ENCODE data around the gene ADGRA1.

ADGRA1 gene

DNA sequence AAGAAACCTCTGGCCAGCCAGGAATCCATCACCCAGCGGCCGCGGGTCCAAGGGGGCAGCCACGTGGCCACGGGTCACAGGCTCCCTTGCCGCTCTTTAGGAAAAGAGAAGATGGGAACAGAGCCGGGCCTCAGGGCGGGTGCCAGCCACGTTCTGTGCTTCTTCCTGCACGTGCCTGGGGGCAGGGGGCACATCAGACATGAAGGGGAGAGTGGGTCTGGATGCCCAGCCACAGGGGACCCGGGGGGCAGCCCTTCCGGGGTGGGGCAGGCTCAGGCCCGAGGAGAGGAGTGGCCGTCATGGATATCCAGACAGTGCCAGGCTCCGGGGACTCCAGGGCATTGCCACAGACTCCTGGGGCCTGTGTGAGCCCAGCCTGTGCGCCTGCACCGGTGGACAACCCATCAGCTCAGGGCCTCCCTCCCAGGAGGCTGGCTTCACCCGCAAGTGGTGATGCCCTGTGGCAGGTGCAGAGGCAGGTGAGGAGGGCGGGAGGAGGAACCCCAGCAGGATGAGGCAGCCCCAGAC lies 31.0 kb upstream of the ADGRA1 start:
- no peak for DNase-seq (ENCODE audit: low read depth)

DNA sequence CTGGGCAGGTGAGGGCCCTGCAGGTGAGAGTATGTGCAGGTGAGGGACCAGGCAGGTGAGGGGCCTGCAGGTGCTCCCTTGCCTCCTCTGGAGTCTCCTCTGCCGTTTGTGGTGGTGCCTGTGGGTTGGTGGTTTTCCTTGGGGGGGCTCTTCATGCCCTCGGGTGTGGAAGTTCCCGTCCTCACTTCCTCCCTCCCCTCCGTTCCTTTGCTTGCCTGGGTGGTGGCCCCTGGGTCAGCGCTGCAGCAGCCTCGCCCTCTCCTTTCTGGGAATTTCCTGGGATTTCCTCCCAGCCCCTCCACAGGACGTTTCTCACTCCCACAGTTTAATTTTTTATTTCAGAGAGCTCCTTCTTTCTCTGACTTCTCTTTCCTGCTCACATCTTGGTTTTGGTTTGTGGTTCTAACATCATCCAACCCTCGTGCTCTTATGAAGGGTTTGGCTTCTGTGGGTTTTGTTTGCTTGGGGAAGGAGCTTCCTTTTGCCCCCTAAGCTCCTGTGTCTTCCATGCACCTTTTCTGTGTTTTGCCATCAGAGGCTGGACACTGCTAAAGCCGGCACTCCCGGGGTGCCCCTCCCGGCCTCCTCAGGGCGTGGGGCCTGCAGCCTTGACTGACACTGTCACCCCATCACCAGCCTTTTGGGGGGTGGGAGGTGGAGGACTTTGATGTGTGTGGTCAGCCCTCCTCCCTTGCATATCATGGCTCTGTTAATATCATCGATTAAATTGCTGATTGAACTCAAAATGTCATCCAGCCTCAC lies 29.2 kb upstream of the ADGRA1 start:
- no peak for DNase-seq (ENCODE audit: low read depth)

DNA sequence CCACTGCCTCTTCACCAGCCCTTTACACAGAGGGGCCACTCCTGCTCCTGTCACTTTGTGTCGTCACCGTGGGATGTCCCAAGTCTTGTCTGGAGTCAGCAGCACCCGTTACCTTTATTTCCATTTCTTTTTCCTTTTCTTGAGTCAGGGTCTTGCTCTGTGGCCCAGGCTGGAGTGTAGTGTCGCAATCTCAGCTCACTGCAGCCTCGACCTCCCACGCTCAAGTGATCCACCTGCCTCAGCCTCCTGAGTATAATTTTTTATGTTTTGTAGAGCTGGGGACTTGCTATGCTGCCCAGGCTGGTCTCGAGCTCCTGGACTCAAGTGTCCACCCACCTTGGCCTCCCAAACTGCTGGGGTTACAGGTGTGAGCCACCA lies 28.6 kb upstream of the ADGRA1 start:
- no peak for DNase-seq (ENCODE audit: low read depth)

DNA sequence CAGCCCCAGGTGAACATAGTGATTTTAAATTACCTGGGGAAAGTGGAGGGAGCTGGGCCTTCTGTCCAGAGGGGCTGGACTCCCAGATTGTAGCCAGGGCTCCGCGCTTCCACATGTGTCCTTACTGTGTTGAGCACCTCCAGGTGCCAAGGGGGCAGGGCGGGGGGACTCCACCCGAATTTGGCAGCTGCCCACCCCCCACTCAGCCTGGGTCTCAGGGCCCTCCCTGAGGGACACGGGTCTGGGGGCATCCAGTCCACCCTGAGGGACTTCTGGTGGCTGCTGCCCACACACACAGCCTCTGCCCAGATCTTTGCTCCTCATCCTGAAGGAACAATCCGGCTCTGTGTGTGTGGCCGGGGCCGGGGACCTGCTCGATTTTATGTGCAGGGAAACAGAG lies 28.2 kb upstream of the ADGRA1 start:
- DNase-seq (ENCODE audit: low read depth), result no peak

DNA sequence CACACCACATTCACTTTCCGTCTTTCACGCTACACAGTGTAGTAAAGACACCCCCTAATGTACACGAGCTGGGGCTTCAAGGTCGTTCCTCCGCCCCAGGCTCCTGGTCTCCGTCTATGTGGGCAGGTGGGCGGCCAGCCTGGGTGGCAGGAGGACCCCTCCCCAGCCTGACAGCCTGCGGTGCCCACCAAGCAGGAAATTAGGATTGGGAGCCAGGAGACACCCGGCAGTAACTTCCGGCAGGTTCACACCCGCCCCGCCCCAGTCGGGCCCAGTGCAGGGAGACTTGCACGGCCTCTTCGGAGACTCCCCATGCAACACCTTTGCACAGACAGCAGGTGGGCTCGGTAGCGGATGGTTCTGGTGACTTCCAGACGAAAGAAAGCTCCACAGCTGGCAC lies 27.7 kb upstream of the ADGRA1 start:
- no peak for DNase-seq (ENCODE audit: low read depth)

DNA sequence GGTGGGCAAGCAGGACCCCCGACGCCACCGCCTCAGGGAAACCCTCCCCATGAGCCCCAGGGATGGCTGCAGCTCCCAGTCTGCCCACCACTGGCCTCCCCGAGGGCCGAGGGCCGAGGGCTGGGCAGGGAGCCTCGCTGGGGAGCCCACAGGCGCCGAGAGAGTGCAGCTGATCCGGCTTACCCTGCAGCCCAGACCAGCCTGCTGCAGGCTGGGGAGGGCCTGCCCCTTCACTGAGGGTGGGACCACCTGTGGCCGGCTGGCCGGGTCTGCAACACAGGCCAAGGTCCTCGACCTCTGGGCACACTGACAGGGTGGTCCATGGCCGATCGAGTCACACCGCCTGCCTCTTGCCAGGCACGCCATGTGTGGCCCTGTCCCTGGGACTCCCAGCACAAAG lies 27.3 kb upstream of the ADGRA1 start:
- no peak for DNase-seq (ENCODE audit: low read depth)

DNA sequence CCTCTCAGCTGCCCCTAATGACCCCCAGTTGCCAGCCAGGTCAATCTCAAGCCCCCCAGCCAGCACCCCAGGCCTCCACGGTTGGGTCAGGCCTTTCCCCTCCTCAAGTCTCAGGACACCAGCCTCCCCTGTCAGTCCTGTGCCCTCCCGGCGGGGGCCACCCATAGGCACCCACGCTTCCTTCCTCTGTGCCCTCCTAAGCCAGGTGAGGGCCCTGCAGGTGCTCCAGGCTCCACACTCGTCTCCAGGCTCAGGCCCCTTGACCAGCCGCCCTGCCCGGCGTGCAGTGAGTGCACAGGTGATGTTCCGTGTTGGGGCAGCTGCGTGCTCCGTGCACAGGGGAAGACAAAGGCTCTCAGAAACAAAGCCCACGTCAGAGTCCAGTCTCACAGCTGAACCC lies 26.8 kb upstream of the ADGRA1 start:
- DNase-seq (ENCODE audit: low read depth), result no peak

DNA sequence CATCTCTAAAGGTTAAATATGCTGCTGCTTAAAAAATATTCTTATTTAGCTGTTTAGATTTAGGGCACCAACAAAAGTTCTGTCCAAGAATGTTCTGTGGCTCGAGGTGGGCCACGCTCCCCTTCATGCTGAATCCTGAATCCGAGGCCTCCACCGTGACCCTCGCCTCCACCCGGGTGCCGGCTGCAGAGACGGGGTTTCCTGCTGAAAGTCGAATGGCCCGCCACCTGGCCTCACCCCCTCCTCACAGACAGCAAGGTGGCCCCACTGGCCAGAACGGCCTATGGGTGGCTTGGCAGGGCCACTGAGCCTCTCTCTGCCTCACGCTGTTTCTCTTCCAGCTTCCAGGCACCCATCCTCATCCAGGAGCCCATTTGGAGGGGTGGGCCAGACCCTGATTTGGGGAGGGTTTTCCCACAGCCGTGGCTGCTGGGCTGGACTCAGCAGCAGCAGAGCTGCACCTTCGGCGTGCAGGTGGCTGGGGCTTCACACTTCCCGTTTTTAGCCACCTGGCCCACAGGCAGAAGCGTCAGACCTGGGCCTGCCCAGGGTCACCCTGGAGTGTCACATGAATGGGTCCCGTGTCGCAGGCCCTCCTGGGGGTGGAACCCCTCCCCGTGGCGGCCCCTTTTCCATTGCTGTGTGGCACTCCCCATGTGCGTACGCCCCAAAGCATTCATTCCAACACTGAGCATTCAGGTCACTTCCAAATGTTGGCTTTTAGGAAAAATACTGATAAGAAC lies 26.3 kb upstream of the ADGRA1 start:
- no peak for DNase-seq (ENCODE audit: low read depth)

DNA sequence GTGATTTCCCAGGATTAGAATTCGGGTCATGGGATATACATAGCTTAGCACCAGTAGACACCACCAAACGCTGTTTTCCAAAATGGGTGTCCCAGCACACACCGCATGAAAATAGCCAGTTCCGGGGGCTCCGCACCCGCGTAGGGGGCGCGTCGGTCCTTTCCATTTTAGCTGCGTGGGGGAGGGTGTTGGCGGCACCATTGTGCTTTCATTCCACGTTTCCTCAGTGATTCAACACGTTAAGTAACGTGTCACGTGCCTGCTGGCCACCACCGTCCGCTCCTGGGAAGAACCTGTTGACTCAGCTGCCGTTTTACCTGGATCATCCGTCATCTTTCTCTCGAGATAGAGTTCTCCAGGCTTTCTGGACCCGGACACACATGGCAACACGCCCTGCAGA lies 25.6 kb upstream of the ADGRA1 start:
- DNase-seq (ENCODE audit: low read depth), result no peak

DNA sequence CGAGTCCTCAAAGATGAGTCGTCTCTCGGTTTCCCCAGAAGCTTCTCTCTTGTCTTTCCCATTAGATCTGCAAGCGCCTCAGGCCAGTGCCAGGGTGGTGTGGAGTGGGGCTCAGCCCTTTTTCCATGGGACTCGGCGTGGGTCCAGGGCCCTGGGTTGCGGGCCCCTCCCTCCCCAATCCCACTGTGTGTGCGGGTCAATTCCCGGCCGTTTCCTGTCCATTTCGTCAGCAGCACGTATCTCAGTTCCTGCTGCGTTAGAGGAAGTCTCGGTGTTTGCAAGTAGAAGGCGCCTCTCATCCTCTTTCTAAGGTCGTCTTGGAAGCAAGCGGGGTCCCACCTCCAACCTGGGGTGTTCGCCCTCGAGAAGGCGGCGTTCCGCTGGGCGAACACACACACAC lies 25.1 kb upstream of the ADGRA1 start:
- no peak for DNase-seq (ENCODE audit: low read depth)

DNA sequence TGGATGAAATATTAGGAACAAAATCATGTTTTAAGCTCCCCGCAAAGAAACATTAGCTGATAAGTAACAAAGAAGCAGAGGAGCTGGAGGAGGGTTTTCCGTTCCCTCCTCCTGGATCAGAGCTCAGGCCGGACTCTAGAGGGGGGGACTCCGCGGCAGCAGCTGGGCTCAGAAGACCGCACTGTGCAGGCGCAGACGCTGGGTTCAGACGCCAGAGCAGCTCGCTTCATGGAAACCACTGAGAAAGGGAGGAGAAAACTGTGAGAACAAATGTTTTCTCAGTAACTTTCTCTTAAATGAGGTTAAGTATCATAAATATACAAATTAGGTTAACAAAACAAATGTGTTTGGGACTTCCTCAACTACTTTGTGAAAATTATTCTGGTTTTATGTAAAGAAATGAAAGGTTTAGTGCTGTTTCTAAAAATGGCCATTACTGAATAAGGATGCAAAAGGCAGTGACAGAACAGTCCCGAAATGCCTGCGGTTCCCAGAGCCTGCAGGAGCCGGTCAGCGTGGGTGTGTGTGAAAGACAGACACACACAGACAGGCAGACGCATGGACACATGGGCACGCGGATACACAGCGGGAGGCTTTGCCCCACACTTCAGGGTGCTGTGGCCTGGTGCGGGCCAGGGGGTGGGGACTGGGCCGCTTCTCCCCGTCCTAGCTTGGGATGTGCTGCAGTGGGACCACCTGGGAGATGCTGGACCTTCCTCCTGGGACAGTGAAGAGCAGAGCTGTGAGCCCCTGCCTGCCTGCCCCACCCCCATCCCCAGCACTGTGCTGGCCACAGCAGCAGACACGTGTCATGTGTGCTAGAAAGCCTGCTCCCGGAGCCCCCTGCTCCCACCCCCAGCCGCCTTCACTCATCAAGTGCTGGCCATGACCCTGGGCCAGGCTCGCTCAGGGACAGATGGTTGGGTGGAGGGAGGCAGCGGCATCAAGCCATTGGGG lies 20.3 kb upstream of the ADGRA1 start:
- DNase-seq (ENCODE audit: low read depth), result no peak

DNA sequence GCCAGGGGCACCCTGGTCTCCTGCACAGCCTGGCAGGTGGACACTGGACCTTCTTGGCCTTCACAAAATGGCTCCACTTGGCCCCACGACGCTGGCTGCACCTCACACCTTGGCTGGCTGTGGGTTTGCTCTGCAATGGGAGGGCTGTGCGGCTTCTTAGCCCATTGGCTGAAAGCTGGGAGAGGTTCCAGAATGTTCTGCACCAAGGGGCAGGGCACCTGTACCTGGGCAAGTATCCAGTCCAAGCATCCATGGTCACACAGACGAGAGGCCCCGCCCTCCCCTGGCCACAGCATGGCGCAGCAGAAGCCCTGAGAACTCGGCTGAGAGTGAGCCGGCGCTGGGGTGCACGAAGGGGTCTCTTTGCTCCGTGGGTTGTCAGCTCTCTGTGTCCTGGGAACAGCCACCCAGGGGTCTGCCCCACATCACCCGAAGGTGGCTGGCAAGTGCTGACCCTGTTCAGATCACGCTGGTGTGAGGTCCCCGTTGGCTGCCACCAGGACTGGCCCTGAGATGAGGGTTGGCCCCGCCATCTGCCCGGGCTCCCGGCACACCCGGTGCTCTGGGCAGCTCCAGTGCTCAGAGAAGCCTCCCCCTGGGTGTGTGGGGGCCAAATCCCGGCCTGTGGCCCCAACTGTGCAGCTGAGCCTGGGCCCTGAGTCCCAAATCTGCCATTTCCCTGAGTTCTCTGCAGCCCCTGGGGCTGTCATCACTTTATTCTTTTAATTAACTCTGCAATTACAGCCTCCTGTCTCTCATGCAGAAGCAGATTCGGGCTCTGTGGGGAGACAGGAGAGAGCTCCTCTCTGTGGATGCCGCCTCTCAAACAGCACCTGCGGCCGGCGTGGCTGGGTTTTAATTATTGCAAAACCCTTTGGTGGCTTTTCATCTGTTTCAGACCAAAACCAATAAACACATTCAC lies 19.4 kb upstream of the ADGRA1 start:
- DNase-seq (ENCODE audit: low read depth), result no peak

DNA sequence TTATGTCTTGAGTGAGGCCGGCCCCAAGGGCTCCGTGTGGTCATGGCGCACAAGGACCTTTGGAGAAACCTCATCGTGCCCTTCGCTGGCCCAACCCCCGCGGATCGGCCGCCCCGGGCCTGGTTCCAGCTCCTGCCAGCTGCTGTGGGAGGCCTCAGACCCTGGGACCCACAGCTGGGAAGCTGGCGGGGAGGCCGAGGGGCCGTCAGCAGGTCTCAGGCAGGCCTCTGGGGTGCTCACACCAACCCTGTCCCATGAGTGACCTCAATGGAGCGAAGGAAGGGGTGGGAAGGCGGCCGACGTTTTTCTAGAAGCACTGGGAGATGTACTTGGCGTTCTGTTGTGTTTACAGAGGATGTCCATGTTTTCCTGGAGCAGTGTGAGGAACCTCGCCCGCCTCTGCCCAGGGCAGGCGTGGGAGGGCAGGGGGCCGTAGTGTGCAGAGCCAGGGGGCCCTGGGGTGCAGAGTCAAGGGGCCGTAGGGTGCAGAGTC lies 18.6 kb upstream of the ADGRA1 start:
- DNase-seq (ENCODE audit: low read depth), result no peak

DNA sequence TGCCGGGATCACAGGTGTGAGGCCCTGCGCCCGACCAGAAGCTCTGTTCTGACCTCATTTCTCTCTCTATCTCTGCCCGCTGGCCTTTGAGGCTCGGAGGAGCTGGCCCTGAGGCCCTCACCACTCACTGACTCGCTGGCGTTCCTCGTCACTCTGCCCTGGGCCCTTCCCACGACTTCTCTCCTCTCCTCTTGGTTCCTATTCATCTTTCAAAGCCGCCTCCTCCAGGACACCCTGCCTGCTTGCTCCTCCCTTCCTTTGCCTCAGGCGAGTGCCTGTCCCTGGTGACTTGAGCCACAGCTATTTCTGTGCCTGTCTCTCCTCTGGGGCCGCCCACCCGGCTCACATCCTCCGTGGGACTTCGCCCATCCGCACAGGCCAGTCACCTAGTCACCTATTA lies 17.3 kb upstream of the ADGRA1 start:
- DNase-seq (ENCODE audit: low read depth), result no peak

DNA sequence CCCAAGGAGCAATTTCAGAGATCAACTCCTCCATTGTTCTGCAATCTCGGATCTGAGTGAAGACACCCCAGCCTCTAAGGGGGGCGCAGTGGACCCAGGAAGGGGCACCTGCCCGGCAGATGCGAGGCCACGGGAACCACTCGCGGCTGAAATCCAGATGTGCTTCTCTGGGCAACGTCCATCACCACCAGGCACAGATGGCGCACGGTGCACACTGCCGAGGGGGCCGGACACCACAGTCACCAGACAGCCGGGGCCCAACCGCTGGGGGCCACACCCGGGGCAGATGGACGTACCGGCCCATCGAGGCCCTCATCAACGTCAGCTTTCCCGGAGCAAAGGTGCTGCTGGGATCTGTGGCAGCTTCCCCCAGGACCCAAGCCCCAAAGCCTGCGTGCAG lies 16.9 kb upstream of the ADGRA1 start:
- DNase-seq (ENCODE audit: low read depth), result no peak

DNA sequence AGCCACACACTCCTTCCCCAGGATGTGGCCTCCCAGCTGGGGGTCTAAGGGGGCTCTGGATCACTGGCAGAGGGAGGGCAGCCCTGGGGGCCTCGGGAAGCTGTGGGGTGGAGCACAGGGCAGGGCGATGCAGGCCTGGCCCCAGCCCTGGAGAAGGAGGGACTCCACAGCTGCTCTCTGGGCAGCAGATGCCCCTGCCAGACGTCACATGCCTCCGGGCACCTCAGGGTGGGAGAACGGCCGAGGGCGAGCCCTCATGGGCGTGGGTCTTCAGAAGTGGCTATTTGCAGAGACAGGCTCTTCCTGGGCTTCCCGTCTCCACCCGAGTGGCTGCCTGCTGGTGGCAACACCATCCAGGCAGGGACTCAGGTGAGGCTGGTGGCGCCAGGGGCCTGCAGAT lies 16.0 kb upstream of the ADGRA1 start:
- no peak for DNase-seq (ENCODE audit: low read depth)

DNA sequence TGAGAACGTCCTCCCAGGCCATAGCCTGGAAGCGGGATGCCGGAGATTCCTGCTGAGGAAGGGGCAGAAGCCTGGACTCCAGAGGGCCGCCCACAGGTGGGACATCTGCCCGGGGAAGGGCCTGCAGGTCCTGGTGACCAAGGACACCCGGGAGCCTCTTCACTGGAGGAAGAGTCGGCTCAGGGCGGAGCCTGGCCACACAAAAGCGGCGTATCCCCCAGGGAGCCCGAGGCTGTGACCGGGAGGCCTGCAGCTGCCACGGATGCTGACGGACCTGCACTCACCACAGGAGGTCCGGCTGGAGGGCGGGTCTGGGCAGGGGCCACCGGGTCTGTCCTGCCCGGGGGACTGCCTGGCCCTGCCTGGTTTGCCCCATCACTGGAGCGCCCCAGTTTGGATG lies 15.5 kb upstream of the ADGRA1 start:
- DNase-seq (ENCODE audit: low read depth), result no peak

DNA sequence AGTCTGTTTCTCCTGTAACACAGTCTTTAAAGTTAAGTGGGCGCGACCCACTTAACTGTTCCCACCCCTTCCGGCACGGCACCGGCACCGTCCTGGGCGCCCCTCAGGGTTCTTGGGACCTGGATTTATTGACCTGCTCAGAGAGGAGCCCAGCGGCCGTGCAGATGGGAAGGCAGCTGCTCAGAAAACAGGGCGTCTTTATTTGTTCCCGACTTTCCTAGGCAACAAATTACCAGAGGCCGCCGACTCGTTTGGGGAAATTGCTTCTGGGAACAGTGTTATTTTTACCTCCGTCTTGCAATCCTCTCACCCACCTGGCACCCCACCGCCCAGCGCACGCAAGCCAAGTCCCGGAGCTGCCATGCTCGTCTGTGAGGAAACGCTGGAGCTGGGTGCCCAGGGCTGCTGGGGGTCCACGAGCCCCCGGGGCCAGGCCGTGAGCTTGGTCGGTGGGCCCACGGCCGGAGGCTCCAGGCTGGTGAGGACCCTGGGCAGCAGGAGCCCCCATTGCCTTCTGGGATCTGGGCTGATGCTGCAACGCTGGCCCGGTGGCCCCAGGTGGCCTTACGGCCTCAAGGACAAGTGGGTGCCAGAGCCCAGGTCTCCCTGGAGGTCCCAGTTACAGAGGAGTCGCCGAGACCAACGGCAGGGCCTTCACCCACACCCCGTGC lies 14.9 kb upstream of the ADGRA1 start:
- DNase-seq (ENCODE audit: low read depth), result no peak

DNA sequence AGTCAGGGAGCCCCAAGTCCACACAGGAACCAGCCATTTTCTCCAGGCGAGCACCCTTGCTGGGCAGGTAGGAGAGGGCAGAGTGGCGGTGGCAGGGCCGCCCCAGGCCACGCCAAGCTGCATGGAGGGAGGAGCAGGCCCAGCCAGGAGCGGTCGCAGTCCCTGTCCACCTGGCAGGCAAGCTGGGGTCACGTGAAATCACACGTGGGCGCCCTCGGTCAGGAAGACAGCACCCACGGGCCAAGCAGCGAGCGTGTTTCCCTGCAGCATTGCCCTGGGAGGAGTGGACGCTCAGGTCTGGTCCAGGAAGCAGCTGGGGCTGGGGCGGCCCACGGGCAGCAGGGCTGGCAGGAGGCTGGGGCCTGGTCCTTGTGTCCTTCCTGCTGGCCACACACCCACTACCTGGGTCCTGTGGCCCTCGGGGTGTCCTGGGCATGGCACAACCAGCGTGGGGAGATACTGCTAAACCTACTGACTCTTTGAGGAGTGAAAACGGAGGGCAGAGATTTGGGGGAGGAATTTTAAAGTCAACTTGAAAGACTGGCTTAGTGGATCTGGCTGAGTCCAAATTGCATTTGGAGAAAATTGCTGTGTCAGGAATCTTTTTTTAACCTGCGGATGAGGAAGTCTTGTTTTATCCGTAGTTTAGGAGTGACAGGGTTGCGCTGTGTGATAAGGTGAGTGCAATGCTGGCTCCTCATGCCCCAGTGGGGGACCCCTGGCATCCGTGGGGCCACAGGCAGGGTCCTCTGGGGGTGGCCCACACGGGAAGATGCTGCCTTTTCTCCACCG lies 12.2 kb upstream of the ADGRA1 start:
- no peak for DNase-seq (ENCODE audit: low read depth)

Data from T-helper 22 cell (primary cell).